Uterus (tissue), 2 donors: Measurements from ENCODE around the gene KRT84.

Experiments
- CTCF ChIP-seq, 4 experiments: fragments of 200-600 bp in 2 of 4; fragments of 450-650 bp in 2 of 4; sonication (generic) in 2 of 4; IDR thresholded peaks; one replicate each; pipeline ENCODE4 v1.5.1; 2016 to 2019; ENCODE audit warnings: antibody characterized with exemption in 4 of 4, mild to moderate bottlenecking in 2 of 4, moderate library complexity in 1 of 4
- POLR2A ChIP-seq, 2 donors: fragments of 450-650 bp; IDR thresholded peaks; one replicate each; pipeline ENCODE4 v1.6.1; 2016; ENCODE audit warnings: antibody characterized with exemption in 2 of 2, mild to moderate bottlenecking in 1 of 2, moderate library complexity in 1 of 2

- TF ChIP-seq CTCF (IDR thresholded peaks at IDR 0.05) (no peak), POLR2A (IDR thresholded peaks at IDR 0.05) (no peak)
Measured at GRCh38 chr12:52359621-52360061, 25.8 kb downstream of the KRT84 start.
